Urothelium cell line (cell line): ENCODE data around the gene PLEKHG1.

ENCODE experiments used
- DNase-seq: peaks from one replicate; pipeline ENCODE4 v3.0.0; 2011; ENCODE audit warnings: low spot score, mixed read lengths
- FAIRE-seq: peaks from 2 replicates; lab custom pipeline; 2011; peaks lifted over from hg19 to GRCh38; lab: Jason Lieb, UNC

PLEKHG1 gene

DNA sequence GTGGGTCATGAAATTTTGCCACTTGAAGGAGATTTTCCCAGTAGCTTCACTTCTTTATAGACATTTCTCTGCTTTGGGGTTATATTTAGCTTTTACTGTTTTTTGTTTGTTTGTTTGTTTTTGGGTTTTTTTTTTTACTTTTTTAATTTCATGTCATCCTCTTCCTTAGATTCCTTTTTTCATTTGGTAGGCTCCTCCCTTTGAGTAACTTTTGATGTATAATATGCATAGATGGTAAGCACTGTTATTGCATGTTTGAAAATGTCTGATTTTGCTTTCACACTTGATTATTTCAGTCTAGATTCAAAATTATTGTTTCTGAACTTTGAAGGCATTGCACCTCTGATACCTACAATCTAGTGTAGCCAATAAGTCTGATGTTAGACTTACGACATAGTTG, 37.6 kb downstream of the PLEKHG1 start:
- FAIRE-seq: no peak

DNA sequence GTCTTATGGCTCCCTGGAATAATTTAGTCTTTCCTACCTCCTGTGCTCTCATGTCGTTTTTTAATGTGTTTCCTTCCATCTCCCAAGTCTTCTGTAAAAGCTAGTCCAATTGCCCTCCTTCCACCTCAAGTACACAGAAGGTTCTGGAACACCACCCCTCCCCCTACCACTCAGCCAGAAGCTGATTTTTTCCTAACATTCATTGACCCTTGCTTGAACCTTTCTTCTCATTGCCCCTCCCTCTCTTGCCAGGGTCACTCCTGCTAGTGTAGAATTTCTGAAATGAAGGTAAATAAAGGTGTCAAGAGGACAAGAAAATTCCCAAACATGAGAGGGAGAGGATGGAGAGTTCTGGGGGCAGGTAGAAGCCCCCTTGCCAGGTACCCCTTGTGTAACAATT, 38.6 kb downstream of the PLEKHG1 start:
- DNase-seq (no peak), FAIRE-seq (no peak)

More for the DNA sequence above, 37.6 kb downstream of the PLEKHG1 start:
- DNase-seq: no peak

DNA sequence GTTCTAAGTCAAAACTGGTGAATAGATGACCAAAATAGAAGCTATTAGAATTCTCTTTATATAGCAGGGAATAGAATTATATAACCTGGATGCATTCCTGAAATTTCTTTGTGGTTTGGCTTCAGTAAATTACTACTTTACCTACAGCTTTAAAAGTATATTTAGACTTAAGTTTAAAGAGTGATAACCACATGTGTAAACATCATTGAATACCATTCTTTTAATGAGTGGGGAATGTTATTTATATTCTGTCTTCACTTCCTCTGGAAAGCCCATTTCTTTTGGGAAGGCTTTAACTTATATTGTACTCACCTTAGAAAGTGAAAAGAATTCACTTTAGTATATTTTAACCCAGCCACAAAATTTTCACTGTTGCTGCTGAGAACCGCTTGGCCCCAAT, 39.1 kb downstream of the PLEKHG1 start:
- FAIRE-seq: no peak
- DNase-seq: no peak

DNA sequence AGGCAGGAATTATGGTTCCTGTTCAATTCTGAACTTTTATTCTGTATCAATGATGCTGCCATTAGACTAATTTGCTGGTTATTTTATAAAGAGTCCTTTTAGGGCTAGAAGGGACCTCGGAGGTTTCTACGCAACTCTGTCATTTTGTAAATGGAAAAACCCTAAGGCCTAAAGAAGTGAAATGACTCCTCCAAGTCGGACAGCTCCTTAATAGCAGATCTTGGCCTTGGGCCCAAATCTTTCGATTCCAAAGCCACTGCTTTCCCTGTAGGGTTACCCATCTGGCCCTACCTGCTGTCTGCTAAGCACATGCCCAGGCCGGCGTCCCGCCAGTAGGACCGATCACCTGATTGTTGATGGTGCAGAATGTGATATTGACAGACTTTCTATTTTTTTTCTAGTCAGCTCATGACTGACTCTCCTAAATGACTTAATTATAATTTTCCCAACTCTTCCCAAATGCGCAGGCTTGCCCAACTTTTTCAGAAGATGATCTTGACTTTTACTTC, 40.2 kb downstream of the PLEKHG1 start:
- no peak for FAIRE-seq
- DNase-seq: no peak

DNA sequence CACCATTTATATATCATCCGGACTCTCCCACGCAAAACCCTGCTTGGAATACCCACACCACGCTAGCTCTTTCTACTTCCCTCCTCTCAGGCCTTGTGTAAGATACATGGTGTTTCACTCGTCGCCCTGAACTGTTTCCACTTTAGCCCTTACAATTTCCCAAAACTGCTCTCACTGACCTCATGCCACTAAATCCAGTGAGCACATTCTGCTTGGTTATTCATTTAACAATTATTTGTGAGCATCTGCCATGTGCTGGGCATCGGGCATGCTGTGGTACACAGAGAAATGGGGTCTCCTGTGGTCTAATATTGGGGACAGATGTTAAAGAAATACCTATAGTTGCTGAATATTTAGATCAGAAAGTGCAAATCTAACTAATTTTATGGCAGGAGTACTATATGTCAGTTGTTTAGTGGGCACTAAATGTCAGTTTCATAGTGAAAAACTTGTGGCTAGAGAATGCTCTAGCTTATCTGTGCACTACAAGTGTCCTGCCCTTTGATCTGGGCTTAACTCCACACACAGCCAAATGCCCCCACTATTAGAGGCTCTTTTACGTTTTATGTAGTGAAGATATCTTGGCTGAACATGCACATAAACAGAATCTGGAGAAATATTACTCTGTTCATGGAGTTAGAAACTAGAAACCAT, 41.0 kb downstream of the PLEKHG1 start:
- FAIRE-seq: no peak

DNA sequence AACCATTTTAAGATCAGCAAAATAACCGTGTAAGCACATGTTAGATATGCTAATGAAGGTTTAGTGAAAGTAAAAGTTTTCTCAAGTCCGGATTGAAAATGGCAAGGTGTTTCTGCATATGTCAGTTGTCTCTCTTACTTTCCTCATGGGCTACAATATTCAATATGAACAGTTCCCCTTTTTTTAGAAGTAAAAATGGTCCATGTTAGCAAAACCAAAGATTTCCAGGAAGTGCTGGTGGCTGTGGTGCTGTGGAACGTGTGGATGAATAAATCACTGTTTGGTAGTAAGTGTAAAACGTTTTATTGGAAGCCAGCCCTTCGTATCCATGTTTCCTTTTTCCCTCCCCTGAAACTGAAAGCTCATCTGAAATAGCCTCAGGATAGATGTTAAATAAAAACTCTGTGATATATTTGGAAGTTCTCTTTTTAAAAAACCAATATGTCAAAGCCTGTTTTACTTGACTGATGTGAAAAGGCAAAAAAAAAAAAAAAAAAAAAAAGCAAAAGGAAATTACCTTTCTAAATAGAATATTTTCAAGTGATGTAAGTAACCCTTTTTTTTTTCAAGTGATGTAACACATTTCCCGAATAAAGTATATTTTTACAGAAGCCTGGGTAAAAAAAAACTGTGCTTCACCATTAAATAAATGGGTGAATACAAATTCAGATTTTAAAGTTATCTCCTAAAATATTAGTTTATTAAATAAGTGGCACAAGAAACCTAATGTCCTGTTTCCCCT, 41.9 kb downstream of the PLEKHG1 start:
- DNase-seq (no peak), FAIRE-seq (no peak)

More for the DNA sequence above, 41.0 kb downstream of the PLEKHG1 start:
- DNase-seq: no peak

DNA sequence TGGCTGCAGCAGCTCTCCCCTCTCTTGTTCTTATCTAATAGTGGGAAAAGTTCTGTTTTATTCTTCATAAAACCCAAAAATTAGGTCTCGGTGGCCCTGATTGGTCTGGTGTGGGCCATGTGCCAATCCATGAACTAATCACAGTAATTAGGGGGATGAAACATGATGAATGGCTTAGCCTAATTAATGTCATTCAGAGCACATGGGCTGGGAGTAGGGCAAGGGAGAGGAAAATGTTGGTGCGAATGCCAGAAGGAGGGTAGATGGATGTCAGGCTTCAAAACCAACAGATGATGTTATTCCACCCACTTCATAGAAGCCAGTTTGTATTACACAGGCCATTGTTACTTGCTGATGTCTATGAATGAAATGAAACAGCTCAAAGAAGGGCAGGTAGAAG, 46.5 kb downstream of the PLEKHG1 start:
- DNase-seq: no peak
- FAIRE-seq: no peak

DNA sequence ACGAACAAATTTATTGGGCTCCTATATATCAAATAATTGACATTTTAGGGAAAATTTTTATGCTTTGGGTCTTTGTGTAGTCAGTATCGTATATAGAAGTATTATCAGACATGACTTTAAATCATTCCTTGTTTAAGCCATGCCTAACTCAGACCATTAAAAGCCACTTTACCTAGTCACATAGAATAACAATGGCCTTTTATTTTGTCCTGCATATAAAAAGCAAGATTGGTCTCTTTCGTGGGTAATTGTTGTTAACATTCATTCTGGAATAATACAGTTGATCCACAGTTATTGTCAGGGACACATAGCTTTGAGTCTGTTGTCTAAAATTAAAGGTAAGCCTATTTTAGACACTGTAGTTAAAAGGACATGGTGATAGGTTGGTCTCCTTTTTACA, 47.4 kb downstream of the PLEKHG1 start:
- DNase-seq: no peak
- FAIRE-seq: no peak
